NCI-H1436 treated with DMSO at 0.1 percent for 48 hours (cell line): ENCODE results near the gene MYADML2.

ENCODE experiments used
- DNase-seq: peaks from one replicate; lab custom pipeline; 2025; lab: John Stamatoyannopoulos, UW

MYADML2 gene

DNA sequence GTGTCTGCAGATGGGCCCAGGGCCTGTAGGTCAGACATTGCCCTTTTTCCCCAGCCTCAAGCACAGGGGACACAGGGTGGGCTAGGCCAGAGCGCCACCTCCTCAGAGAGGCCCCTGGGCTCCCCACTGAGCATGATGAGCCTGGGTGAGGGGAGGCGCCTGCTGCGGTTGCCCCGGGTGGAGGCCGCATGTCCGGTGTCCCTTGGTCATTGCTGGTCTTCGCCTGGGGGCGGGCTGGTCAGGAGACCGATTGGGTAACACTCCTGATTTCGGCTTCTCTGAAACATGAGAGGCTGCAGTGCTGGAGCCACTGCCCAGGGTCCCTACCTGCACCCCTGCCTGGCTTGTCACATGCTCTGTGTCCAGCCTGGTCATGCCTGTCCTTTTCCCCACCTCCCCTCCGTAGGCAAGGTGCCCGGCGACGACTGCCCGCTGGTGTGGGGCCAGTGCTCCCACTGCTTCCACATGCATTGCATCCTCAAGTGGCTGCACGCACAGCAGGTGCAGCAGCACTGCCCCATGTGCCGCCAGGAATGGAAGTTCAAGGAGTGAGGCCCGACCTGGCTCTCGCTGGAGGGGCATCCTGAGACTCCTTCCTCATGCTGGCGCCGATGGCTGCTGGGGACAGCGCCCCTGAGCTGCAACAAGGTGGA, 47.4 kb downstream of the MYADML2 start:
- DNase-seq, result no peak

DNA sequence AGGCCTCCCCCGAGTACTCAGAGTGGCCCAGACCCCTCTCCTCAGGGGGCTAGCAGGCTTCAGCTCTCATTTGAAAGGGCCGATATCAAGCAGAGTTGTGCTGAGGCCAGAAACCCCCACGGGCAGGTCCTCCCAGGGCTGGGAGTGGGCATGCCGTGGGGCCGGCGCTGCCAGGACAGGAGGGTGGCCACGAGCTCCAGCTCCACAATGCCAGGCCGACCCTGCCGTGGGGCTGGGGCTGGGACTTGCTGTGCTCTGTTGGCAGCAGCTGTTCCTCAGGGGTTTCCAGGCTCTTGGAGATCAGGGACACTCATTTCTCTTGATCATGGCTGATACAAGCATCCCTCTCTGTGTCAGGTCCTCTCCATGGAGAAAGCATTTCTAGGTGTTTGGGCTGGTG, 48.1 kb downstream of the MYADML2 start:
- DNase-seq, result no peak

DNA sequence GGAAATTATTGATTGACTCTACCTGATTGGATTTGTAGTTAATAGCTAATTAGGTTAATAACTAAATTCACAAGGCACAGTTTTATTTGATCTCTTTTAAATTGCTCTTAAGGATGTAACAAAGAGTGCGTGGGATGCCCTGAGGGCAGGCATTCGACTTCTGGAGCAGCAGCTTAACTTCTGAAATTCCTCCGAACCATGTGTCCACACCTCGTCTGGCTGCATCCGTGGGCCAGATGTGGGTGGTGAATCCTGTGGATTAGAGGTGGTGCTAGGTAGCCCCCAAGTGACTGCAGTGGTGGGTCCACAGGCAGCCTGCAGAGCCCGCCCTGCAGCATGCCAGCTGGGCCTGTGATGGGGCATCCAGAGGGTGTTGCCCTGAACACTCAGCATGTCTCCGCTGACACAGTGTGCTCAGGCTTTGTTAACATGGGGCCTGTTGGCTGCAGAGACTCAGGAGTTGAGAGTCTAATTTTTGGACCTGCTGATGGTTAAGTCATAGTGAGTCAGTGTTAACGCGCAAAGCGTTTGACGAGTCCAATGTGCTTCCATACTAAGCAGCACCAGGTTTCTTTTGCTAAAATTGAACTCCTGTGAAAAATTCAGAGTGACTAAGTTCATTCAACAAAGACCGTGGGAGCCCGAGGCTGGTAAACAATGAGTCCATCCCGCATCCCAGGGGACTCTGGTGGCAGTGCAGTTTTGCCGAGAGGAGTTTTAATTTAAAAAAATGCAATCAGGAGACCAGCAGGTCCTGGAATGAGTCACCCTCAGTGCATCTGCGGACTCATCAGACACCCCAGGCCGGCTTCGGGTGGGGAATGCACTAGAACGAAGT, 48.8 kb downstream of the MYADML2 start:
- no peak for DNase-seq

- DNase-seq, result no peak
These were observed 51.6 kb downstream of the MYADML2 start for GRCh38 chr17:81895400-81895799.

- DNase-seq, result no peak
These were observed 55.8 kb downstream of the MYADML2 start for GRCh38 chr17:81891303-81891552.

- DNase-seq, result no peak
These were observed 56.4 kb downstream of the MYADML2 start for GRCh38 chr17:81890447-81891302.
